Putamen (tissue), 1 donor: Measurements from ENCODE around the gene HINT3.
A peak's percentile ranks its signal among the peaks of the same experiment; 100 is the strongest.
"Not testable (repeated sequence)": the region's sequence is repeated elsewhere in the genome, so short reads cannot be mapped to it uniquely, and the experiment has no call there.

Experiments
- DNase-seq: peaks from one replicate; pipeline ENCODE4 v3.0.0-alpha.2; 2016; ENCODE audit warnings: low spot score

The HINT3 gene

GRCh38 chr6:125956506-125957390 is at the start of gene HINT3:
Gene HINT3 (plus strand): TSS chr6:125956770. CDS start chr6:125956978, 208 bp downstream.
- peak; percentile 97 for DNase-seq

- DNase-seq = no peak
Measured at GRCh38 chr6:125910527-125910926, 46.0 kb upstream of the HINT3 start.

GRCh38 chr6:125911051-125911451 is 45.5 kb upstream of the HINT3 start:
- DNase-seq = not testable (repeated sequence)

GRCh38 chr6:125912430-125912829 is 44.1 kb upstream of the HINT3 start:
- DNase-seq = not testable (repeated sequence)

- no peak for DNase-seq
Measured at GRCh38 chr6:125913145-125913544, 43.4 kb upstream of the HINT3 start.

GRCh38 chr6:125913864-125914351 is 42.7 kb upstream of the HINT3 start:
- DNase-seq = no peak

- DNase-seq = no peak
Measured at GRCh38 chr6:125918230-125918629, 38.3 kb upstream of the HINT3 start.

- no peak for DNase-seq
Measured at GRCh38 chr6:125918681-125919566, 37.6 kb upstream of the HINT3 start.

GRCh38 chr6:125919618-125920017 is 37.0 kb upstream of the HINT3 start:
- no peak for DNase-seq

- no peak for DNase-seq
Measured at GRCh38 chr6:125922322-125922860, 34.2 kb upstream of the HINT3 start.

GRCh38 chr6:125923366-125923877 is 33.1 kb upstream of the HINT3 start:
- no peak for DNase-seq

GRCh38 chr6:125924169-125924568 is 32.4 kb upstream of the HINT3 start:
- no peak for DNase-seq

GRCh38 chr6:125924697-125925358 is 31.7 kb upstream of the HINT3 start:
- DNase-seq = no peak

- no peak for DNase-seq
Measured at GRCh38 chr6:125926711-125927110, 29.9 kb upstream of the HINT3 start.

GRCh38 chr6:125927761-125928160 is 28.8 kb upstream of the HINT3 start:
- DNase-seq = no peak

GRCh38 chr6:125930765-125931418 is 25.7 kb upstream of the HINT3 start:
- no peak for DNase-seq

- DNase-seq = no peak
Measured at GRCh38 chr6:125931733-125932450, 24.7 kb upstream of the HINT3 start.

GRCh38 chr6:125932451-125932795 is 24.1 kb upstream of the HINT3 start:
- no peak for DNase-seq

- DNase-seq = not testable (repeated sequence)
Measured at GRCh38 chr6:125935520-125935919, 21.1 kb upstream of the HINT3 start.

GRCh38 chr6:125939026-125939425 is 17.5 kb upstream of the HINT3 start:
- DNase-seq = no peak
